Measurements from ENCODE around the gene GABBR1.
A peak's percentile ranks its signal among the peaks of the same experiment; 100 is the strongest.

Gene GABBR1

GRCh38 chr6:29602564-29603361 lies 30.2 kb downstream of the GABBR1 start:
- no peak overlapping the region for H3K4me3 ChIP-seq (ENCODE audit: insufficient read length, low read depth)
- DNase-seq (ENCODE audit: low read depth, low spot score): peak; percentile 66
- no peak overlapping the region for H3K9ac ChIP-seq (ENCODE audit: insufficient read length, low read depth)
- TF ChIP-seq YY1 (IDR thresholded peaks at IDR 0.05; ENCODE audit: insufficient read depth, insufficient read length): no peak
- no peak for TF ChIP-seq ZNF274 (IDR thresholded peaks at IDR 0.05; ENCODE audit: low read depth, low read length)
- H3K36me3 ChIP-seq (ENCODE audit: insufficient read depth, insufficient read length, low read length): peaks cover 90% of the 10 kb centered on the region
- H3K9me3 ChIP-seq (ENCODE audit: insufficient read depth, low read length): no peaks in the 10 kb centered on the region
- H3K4me1 ChIP-seq (ENCODE audit: insufficient read depth, insufficient read length): peaks cover 3% of the 10 kb centered on the region
- no peaks in the 10 kb centered on the region for H3K27me3 ChIP-seq (ENCODE audit: insufficient read depth, insufficient read length)

GRCh38 chr6:29598172-29598747 lies 34.7 kb downstream of the GABBR1 start:
- no peak for DNase-seq (ENCODE audit: low read depth, low spot score)
- Histone ChIP-seq H3K36me3 (ENCODE audit: insufficient read depth, insufficient read length, low read length) (peaks cover 46% of the 10 kb centered on the region), H3K9me3 (ENCODE audit: insufficient read depth, low read length) (no peaks in the 10 kb centered on the region), H3K27me3 (ENCODE audit: insufficient read depth, insufficient read length) (no peaks in the 10 kb centered on the region), H3K4me1 (ENCODE audit: insufficient read depth, insufficient read length) (peaks cover 6% of the 10 kb centered on the region), H3K9ac (ENCODE audit: insufficient read length, low read depth) (no peak overlapping the region), H3K4me3 (ENCODE audit: insufficient read length, low read depth) (no peak overlapping the region)
- TF ChIP-seq ZNF274 (IDR thresholded peaks at IDR 0.05; ENCODE audit: low read depth, low read length) (no peak), SUZ12 (IDR thresholded peaks at IDR 0.05; ENCODE audit: extremely low read depth, insufficient read depth, insufficient read length) (no peak), YY1 (IDR thresholded peaks at IDR 0.05; ENCODE audit: insufficient read depth, insufficient read length) (no peak)

- Histone ChIP-seq H3K36me3 (ENCODE audit: insufficient read depth, insufficient read length, low read length) (peaks cover 35% of the 10 kb centered on the region), H3K4me1 (ENCODE audit: insufficient read depth, insufficient read length) (peaks cover 3% of the 10 kb centered on the region), H3K4me3 (ENCODE audit: insufficient read length, low read depth) (no peak overlapping the region), H3K27me3 (ENCODE audit: insufficient read depth, insufficient read length) (no peaks in the 10 kb centered on the region), H3K9ac (ENCODE audit: insufficient read length, low read depth) (no peak overlapping the region), H3K9me3 (ENCODE audit: insufficient read depth, low read length) (no peaks in the 10 kb centered on the region)
- TF ChIP-seq SUZ12 (IDR thresholded peaks at IDR 0.05; ENCODE audit: extremely low read depth, insufficient read depth, insufficient read length): no peak
- TF ChIP-seq ZNF274 (IDR thresholded peaks at IDR 0.05; ENCODE audit: low read depth, low read length): no peak
- TF ChIP-seq YY1 (IDR thresholded peaks at IDR 0.05; ENCODE audit: insufficient read depth, insufficient read length): no peak
- DNase-seq (ENCODE audit: low read depth, low spot score): no peak
Observed at GRCh38 chr6:29597184-29597583, 35.8 kb downstream of the GABBR1 start.

- DNase-seq (ENCODE audit: low read depth, low spot score): peak; percentile 28
- Histone ChIP-seq H3K9ac (ENCODE audit: insufficient read length, low read depth) (no peak overlapping the region), H3K4me1 (ENCODE audit: insufficient read depth, insufficient read length) (peaks cover 3% of the 10 kb centered on the region), H3K36me3 (ENCODE audit: insufficient read depth, insufficient read length, low read length) (peaks cover 27% of the 10 kb centered on the region), H3K27me3 (ENCODE audit: insufficient read depth, insufficient read length) (no peaks in the 10 kb centered on the region), H3K4me3 (ENCODE audit: insufficient read length, low read depth) (no peak overlapping the region), H3K9me3 (ENCODE audit: insufficient read depth, low read length) (no peaks in the 10 kb centered on the region)
- TF ChIP-seq YY1 (IDR thresholded peaks at IDR 0.05; ENCODE audit: insufficient read depth, insufficient read length) (no peak), SUZ12 (IDR thresholded peaks at IDR 0.05; ENCODE audit: extremely low read depth, insufficient read depth, insufficient read length) (no peak), ZNF274 (IDR thresholded peaks at IDR 0.05; ENCODE audit: low read depth, low read length) (no peak)
Observed at GRCh38 chr6:29596381-29596900, 36.5 kb downstream of the GABBR1 start.

- Histone ChIP-seq H3K4me3 (ENCODE audit: insufficient read length, low read depth) (no peak overlapping the region), H3K4me1 (ENCODE audit: insufficient read depth, insufficient read length) (peaks cover 3% of the 10 kb centered on the region), H3K9ac (ENCODE audit: insufficient read length, low read depth) (no peak overlapping the region), H3K9me3 (ENCODE audit: insufficient read depth, low read length) (no peaks in the 10 kb centered on the region), H3K36me3 (ENCODE audit: insufficient read depth, insufficient read length, low read length) (peaks cover under 1% of the 10 kb centered on the region), H3K27me3 (ENCODE audit: insufficient read depth, insufficient read length) (no peaks in the 10 kb centered on the region)
- no peak for DNase-seq (ENCODE audit: low read depth, low spot score)
- TF ChIP-seq ZNF274 (IDR thresholded peaks at IDR 0.05; ENCODE audit: low read depth, low read length): no peak
Observed at GRCh38 chr6:29593199-29593855, 39.7 kb downstream of the GABBR1 start.

GRCh38 chr6:29591677-29592076 lies 41.3 kb downstream of the GABBR1 start:
- Histone ChIP-seq H3K4me3 (ENCODE audit: insufficient read length, low read depth) (no peak overlapping the region), H3K9me3 (ENCODE audit: insufficient read depth, low read length) (no peaks in the 10 kb centered on the region), H3K9ac (ENCODE audit: insufficient read length, low read depth) (no peak overlapping the region), H3K4me1 (ENCODE audit: insufficient read depth, insufficient read length) (peaks cover 3% of the 10 kb centered on the region), H3K36me3 (ENCODE audit: insufficient read depth, insufficient read length, low read length) (peaks cover 2% of the 10 kb centered on the region), H3K27me3 (ENCODE audit: insufficient read depth, insufficient read length) (no peaks in the 10 kb centered on the region)
- DNase-seq (ENCODE audit: low read depth, low spot score): no peak
- TF ChIP-seq SUZ12 (IDR thresholded peaks at IDR 0.05; ENCODE audit: extremely low read depth, insufficient read depth, insufficient read length) (no peak), ZNF274 (IDR thresholded peaks at IDR 0.05; ENCODE audit: low read depth, low read length) (no peak)

- Histone ChIP-seq H3K9me3 (ENCODE audit: insufficient read depth, low read length) (no peaks in the 10 kb centered on the region), H3K9ac (ENCODE audit: insufficient read length, low read depth) (no peak overlapping the region), H3K27me3 (ENCODE audit: insufficient read depth, insufficient read length) (no peaks in the 10 kb centered on the region), H3K4me1 (ENCODE audit: insufficient read depth, insufficient read length) (peaks cover 3% of the 10 kb centered on the region), H3K4me3 (ENCODE audit: insufficient read length, low read depth) (no peak overlapping the region), H3K36me3 (ENCODE audit: insufficient read depth, insufficient read length, low read length) (peaks cover 4% of the 10 kb centered on the region)
- no peak for DNase-seq (ENCODE audit: low read depth, low spot score)
- TF ChIP-seq YY1 (IDR thresholded peaks at IDR 0.05; ENCODE audit: insufficient read depth, insufficient read length): no peak
- no peak for TF ChIP-seq SUZ12 (IDR thresholded peaks at IDR 0.05; ENCODE audit: extremely low read depth, insufficient read depth, insufficient read length)
Observed at GRCh38 chr6:29590218-29590808, 42.7 kb downstream of the GABBR1 start.
